ENCODE data around the gene RPL10.

DNA sequence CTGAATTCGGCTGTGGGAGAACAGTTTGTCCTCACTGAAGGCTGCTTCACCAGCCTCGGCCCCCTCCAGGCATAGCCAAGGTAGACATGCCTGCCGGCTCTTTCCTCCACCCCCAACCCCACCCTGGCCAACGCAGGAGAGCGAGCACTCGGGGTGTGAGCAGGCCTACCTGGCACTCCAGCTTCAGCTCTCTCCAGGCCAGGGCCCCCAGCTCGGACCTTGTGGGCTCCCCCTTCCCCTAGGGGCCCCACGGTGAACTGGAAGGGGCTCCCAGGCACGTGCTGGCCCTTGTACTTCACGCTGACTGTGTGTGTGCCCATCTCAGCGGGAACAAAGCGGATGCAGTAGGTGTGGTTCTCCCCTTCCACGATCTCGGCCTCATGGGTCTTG, 46.2 kb upstream of the RPL10 start:
- TF ChIP-seq, protein P1, sequence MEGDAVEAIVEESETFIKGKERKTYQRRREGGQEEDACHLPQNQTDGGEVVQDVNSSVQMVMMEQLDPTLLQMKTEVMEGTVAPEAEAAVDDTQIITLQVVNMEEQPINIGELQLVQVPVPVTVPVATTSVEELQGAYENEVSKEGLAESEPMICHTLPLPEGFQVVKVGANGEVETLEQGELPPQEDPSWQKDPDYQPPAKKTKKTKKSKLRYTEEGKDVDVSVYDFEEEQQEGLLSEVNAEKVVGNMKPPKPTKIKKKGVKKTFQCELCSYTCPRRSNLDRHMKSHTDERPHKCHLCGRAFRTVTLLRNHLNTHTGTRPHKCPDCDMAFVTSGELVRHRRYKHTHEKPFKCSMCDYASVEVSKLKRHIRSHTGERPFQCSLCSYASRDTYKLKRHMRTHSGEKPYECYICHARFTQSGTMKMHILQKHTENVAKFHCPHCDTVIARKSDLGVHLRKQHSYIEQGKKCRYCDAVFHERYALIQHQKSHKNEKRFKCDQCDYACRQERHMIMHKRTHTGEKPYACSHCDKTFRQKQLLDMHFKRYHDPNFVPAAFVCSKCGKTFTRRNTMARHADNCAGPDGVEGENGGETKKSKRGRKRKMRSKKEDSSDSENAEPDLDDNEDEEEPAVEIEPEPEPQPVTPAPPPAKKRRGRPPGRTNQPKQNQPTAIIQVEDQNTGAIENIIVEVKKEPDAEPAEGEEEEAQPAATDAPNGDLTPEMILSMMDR (optimal IDR thresholded peaks at IDR 0.05 in 1 of 3, IDR thresholded peaks at IDR 0.05 in 1 of 3, conservative IDR thresholded peaks at IDR 0.05 in 1 of 3; ENCODE audit: extremely low read depth in 1 of 3, insufficient read depth in 2 of 3, low read length in 3 of 3): no peak
- no peak for TF ChIP-seq EZH2 (IDR thresholded peaks at IDR 0.05; ENCODE audit: low read length)

All from keratinocyte (primary cell).